HEK293 (cell line): Measurements from ENCODE around the gene SNAPC2.

Source experiments
- MZF1 ChIP-seq: fragments of 450-650 bp; formaldehyde crosslinking; IDR thresholded peaks from 2 replicates; pipeline ENCODE4 v1.5.1; 2017; ENCODE audit warnings: missing biosample characterization, missing genetic modification characterization, borderline replicate concordance
- PATZ1 ChIP-seq: fragments of 450-650 bp; formaldehyde crosslinking; IDR thresholded peaks from 2 replicates; pipeline ENCODE4 v1.5.1; 2016; ENCODE audit warnings: missing biosample characterization, missing genetic modification characterization
- TCF7L2 ChIP-seq: IDR thresholded peaks from 2 replicates; pipeline ENCODE4 v1.6.1; 2011; ENCODE audit warnings: low read depth, mild to moderate bottlenecking, inconsistent platforms, low read length, moderate library complexity, borderline replicate concordance
- ZNF585B ChIP-seq: fragments of 450-650 bp; formaldehyde crosslinking; IDR thresholded peaks from 2 replicates; pipeline ENCODE4 v1.5.1; 2016; ENCODE audit warnings: missing biosample characterization, missing genetic modification characterization
- ZSCAN4 ChIP-seq: fragments of 450-650 bp; formaldehyde crosslinking; IDR thresholded peaks from 2 replicates; pipeline ENCODE4 v1.5.1; 2017; ENCODE audit warnings: missing biosample characterization, missing genetic modification characterization
- TF ChIP-seq, protein P1 (sequence below): fragments of 450-650 bp; formaldehyde crosslinking; IDR thresholded peaks from 2 replicates; pipeline ENCODE4 v1.5.1; 2016; ENCODE audit warnings: missing biosample characterization, missing genetic modification characterization

DNA sequence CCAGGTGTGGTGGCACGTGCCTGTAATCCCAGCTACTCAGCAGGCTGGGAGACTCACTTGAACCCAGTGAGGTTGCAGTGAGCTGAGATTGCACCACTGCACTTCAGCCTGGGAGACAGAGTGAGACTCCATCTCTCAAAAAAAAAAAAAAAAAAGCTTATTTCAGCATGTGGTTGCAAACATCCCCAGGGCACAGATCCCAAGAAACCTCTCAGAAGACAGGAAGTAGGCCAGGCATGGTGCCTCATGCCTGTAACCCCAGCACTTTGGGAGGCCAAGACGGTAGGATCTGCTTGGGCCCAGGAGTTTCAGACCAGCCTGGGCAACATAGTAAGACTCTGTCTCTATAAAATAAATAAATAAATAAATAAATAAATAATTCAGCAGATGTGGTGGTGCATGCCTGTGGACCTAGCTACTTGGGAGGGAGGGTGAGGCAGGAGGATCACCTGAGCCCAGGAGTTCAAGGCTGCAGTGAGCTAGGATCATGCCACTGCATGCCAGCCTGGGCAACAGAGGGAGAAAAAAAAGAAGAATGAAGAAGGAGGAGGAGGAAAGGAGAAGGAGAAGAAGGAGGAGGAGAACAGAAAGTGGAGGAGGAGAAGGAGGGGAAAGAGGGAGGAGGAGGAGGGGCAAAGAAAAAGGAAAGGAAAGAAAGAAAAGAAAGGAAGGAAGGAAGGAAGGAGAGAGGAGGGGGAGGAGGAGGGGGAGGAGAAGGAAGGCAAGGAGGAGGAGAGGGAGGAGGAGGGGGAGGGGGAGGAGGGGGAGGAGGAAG lies 36.2 kb upstream of the SNAPC2 start:
- TF ChIP-seq, protein P1, sequence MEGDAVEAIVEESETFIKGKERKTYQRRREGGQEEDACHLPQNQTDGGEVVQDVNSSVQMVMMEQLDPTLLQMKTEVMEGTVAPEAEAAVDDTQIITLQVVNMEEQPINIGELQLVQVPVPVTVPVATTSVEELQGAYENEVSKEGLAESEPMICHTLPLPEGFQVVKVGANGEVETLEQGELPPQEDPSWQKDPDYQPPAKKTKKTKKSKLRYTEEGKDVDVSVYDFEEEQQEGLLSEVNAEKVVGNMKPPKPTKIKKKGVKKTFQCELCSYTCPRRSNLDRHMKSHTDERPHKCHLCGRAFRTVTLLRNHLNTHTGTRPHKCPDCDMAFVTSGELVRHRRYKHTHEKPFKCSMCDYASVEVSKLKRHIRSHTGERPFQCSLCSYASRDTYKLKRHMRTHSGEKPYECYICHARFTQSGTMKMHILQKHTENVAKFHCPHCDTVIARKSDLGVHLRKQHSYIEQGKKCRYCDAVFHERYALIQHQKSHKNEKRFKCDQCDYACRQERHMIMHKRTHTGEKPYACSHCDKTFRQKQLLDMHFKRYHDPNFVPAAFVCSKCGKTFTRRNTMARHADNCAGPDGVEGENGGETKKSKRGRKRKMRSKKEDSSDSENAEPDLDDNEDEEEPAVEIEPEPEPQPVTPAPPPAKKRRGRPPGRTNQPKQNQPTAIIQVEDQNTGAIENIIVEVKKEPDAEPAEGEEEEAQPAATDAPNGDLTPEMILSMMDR = no peak
- no peak for TF ChIP-seq MZF1 (tag by site-specific recombination)
- no peak for TF ChIP-seq ZSCAN4 (tag by site-specific recombination)
- TF ChIP-seq TCF7L2 = no peak
- TF ChIP-seq ZNF585B (tag by site-specific recombination) = no peak
- TF ChIP-seq PATZ1 (tag by site-specific recombination) = no peak
